Large intestine (tissue), 3 donors: Measurements from ENCODE around the gene ADAMTS15. TPM values are rescaled to one million over a fixed set of nuclear protein-coding genes. Genes with fewer than 3 reads are reported as not detected.

Experiments used
- DNase-seq, 2 donors: peaks; one replicate each; pipeline versions ENCODE4 v3.0.0 to v3.0.0-alpha.2; 2013
- H3K27ac ChIP-seq: one replicate; pipeline ENCODE4 v1.5.1; 2013; ENCODE audit warnings: low read length
- H3K27me3 ChIP-seq: 2 replicates; pipeline ENCODE4 v1.6.1; 2013; ENCODE audit warnings: low read length; ENCODE audit not compliant: control insufficient read depth, insufficient read depth
- H3K36me3 ChIP-seq: 2 replicates; pipeline ENCODE4 v1.6.1; 2013; ENCODE audit warnings: low read length; ENCODE audit not compliant: control insufficient read depth, insufficient read depth
- H3K4me1 ChIP-seq: one replicate; pipeline ENCODE4 v1.6.1; 2013; ENCODE audit warnings: low read length; ENCODE audit not compliant: control insufficient read depth, insufficient read depth
- H3K4me3 ChIP-seq: one replicate; pipeline ENCODE4 v1.5.1; 2013; ENCODE audit warnings: low read length
- H3K9me3 ChIP-seq: one replicate; pipeline ENCODE4 v1.6.1; 2013; ENCODE audit warnings: mild to moderate bottlenecking, low read depth, low read length, moderate library complexity; ENCODE audit not compliant: control insufficient read depth
- WGBS: methylation state at CpG from one replicate; pipeline ENCODE4 v1.1.5; 2013; ENCODE audit warnings: low lambda C conversion rate; ENCODE audit not compliant: insufficient coverage; 5-methylcytosine and 5-hydroxymethylcytosine counted together
- polyA plus RNA-seq: library from polyadenylated mRNA; unstranded; fragments of 120-200 nt; gene quantifications from one replicate; pipeline ENCODE4 v1.2.1, GENCODE V29; 2013

Gene ADAMTS15
- polyA plus RNA-seq, 1 donor = 6.3 TPM

DNA sequence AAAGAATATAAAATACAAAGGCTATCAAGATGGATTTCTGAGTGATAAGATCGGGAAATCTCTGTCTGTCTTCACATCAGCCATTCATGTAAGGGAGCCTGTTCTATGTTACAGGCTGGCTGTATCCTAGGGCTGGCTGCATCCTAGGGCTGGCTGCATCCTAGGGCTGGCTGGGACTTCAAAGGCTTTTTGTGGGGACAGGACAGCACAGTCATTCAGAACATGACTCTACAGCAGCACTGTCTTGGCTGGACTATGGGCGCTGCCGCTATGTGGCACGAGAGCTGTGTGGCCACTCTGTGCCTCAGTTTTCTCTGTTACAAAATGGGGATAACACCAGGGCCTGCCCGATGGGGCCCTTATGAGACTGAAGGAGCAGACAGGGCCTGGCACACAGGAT, 30.2 kb upstream of the ADAMTS15 start:
- Histone ChIP-seq H3K9me3 (peaks cover 4% of the 10 kb centered on the region), H3K36me3 (no peaks in the 10 kb centered on the region), H3K27ac (no peak overlapping the region), H3K27me3 (peaks cover 3% of the 10 kb centered on the region), H3K4me3 (no peak overlapping the region), H3K4me1 (no peaks in the 10 kb centered on the region)
- DNase-seq = no peak
- WGBS = no CpG with 5 or more reads among the region's 5 CpGs

- H3K27me3 ChIP-seq = peaks cover 3% of the 10 kb centered on the region
- H3K36me3 ChIP-seq = no peaks in the 10 kb centered on the region
- no peaks in the 10 kb centered on the region for H3K4me1 ChIP-seq
- no peak overlapping the region for H3K4me3 ChIP-seq
- no peak overlapping the region for H3K27ac ChIP-seq
- DNase-seq = no peak
- no CpG with 5 or more reads among the region's 12 CpGs for WGBS
- H3K9me3 ChIP-seq = peaks cover 4% of the 10 kb centered on the region
These were observed 29.7 kb upstream of the ADAMTS15 start for GRCh38 chr11:130418756-130419155.

DNA sequence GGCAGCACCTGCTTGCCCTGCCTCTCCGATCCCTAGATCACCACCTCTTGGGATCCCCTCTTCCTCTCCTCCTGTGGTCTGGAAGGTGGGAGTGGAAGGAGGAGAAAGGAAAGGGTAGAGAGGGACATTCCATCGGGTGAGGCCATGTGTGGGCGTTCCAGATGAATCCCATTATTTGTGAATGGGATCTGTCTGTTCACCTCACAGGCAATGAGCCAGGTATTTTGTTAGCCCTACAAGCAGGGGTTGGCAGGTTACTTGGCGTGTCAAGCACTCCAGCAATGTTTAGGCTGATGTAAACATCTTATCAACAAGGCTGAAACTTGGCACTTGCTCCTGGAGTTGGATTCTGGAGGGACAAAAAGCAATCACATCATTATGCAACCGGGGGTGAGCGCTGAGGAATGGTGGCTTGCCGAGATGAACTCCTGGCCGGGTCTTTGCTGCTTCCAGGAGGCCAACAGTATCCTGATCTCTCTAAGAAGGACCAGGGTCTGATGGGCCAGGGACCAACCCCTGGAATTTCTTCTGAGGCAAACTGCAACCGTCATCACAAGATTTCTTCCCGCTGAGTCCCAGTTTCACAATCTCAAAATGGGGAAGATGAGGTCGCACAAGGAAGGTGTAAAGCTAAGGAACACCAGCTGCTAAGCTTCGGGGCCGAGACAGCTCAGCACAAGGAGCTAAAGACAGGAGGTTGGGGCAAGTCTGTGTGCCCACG, 27.8 kb upstream of the ADAMTS15 start:
- H3K4me3 ChIP-seq = no peak overlapping the region
- WGBS = 100% methylated on average over 1 of the region's 14 CpGs
- H3K4me1 ChIP-seq = no peaks in the 10 kb centered on the region
- no peaks in the 10 kb centered on the region for H3K9me3 ChIP-seq
- H3K27ac ChIP-seq = no peak overlapping the region
- H3K27me3 ChIP-seq = peaks cover 15% of the 10 kb centered on the region
- H3K36me3 ChIP-seq = no peaks in the 10 kb centered on the region
- no peak for DNase-seq

- no peak overlapping the region for H3K27ac ChIP-seq
- H3K4me1 ChIP-seq = no peaks in the 10 kb centered on the region
- no peaks in the 10 kb centered on the region for H3K36me3 ChIP-seq
- WGBS = no CpG with 5 or more reads among the region's 7 CpGs
- H3K27me3 ChIP-seq = peaks cover 20% of the 10 kb centered on the region
- H3K4me3 ChIP-seq = no peak overlapping the region
- H3K9me3 ChIP-seq = no peaks in the 10 kb centered on the region
- no peak for DNase-seq
These were observed 27.3 kb upstream of the ADAMTS15 start for GRCh38 chr11:130421199-130421585.

DNA sequence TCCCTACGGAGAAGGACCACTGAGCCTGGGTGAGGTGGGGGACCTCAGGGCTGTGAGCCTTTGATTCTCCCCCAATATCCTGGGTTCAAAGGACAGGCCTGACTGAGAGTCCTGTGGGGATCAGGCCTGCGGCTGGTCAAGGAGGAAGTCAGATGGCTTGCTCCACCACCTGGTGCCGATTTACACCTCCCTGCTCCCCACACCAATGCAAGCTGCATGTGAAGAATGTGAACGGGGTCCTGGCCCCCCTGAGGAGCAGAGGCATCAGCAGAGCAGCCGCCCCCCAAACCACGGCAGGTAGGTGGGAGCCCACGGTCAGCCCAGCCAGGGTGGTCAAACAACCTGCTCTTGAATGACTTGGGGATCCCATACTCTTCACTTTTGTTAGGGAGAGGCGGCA, 26.7 kb upstream of the ADAMTS15 start:
- no CpG with 5 or more reads among the region's 8 CpGs for WGBS
- Histone ChIP-seq H3K27me3 (peaks cover 25% of the 10 kb centered on the region), H3K27ac (no peak overlapping the region), H3K4me3 (no peak overlapping the region), H3K4me1 (no peaks in the 10 kb centered on the region), H3K36me3 (no peaks in the 10 kb centered on the region), H3K9me3 (no peaks in the 10 kb centered on the region)
- no peak for DNase-seq

GRCh38 chr11:130422251-130422995, 26.0 kb upstream of the ADAMTS15 start:
- no CpG with 5 or more reads among the region's 22 CpGs for WGBS
- Histone ChIP-seq H3K27me3 (peaks cover 32% of the 10 kb centered on the region), H3K4me1 (peaks cover 4% of the 10 kb centered on the region), H3K27ac (no peak overlapping the region), H3K9me3 (no peaks in the 10 kb centered on the region), H3K36me3 (no peaks in the 10 kb centered on the region), H3K4me3 (no peak overlapping the region)
- no peak for DNase-seq

DNA sequence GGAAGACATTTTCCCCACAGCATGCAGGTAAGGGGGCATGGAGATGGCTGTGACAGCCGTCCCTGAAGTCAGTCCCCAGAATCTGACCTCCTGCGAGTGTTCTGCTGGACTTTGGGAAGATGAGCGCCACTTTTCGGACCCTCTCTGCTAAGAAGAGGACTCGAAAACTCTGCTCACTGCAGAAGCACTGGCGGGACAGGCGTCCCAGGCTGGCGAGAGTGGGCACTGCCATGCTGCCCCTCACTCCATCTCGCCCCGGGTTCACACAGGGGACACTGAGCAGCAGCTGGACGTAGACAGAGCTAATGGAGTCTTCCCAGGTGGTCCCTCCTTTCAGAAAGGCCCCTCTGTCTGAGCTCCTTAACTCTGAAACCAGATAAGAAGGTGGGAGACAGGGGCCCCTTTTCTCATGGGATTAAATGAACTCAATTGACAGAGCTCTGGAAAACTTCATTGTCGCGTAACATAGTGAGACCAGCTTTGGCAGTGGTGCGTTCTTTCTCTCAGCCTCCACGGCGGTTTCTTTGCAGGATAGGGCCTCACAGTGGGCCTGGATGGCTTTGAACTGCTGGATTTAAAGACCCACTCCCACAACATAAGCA, 24.8 kb upstream of the ADAMTS15 start:
- WGBS = 80% methylated on average over 2 of the region's 16 CpGs
- Histone ChIP-seq H3K4me1 (peaks cover 4% of the 10 kb centered on the region), H3K4me3 (no peak overlapping the region), H3K27ac (no peak overlapping the region), H3K36me3 (no peaks in the 10 kb centered on the region), H3K9me3 (no peaks in the 10 kb centered on the region), H3K27me3 (peaks cover 39% of the 10 kb centered on the region)
- DNase-seq = no peak

DNA sequence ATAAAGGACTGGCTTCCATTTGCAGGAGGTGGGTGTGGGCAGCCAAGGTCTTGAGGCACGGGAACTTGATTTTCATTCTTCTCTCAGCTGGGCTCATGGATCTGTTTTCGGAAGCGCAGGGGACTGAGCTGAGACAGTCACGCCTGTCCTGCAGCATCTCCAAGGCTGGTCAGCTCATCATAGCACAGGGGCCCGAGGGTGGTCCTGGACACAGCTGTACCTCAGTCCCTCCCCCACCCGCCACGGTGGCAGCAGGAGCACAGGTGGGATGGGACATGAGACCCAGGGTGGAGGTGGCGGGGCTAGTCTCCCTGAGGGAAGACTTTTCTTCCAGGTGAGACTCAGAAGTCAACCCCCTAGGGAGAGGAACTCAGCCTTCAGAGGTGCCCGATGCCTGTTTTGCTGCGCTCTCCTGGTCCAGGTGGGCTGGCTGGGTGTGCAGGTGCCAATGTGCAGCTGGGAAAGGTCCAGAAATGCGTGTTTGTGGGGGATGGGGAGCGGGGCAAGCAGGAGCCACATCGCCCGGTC, 23.8 kb upstream of the ADAMTS15 start:
- H3K4me1 ChIP-seq = peaks cover 4% of the 10 kb centered on the region
- no CpG with 5 or more reads among the region's 14 CpGs for WGBS
- H3K9me3 ChIP-seq = no peaks in the 10 kb centered on the region
- no peak for DNase-seq
- no peaks in the 10 kb centered on the region for H3K36me3 ChIP-seq
- H3K4me3 ChIP-seq = no peak overlapping the region
- peaks cover 50% of the 10 kb centered on the region for H3K27me3 ChIP-seq
- no peak overlapping the region for H3K27ac ChIP-seq

- DNase-seq = no peak
- Histone ChIP-seq H3K4me3 (no peak overlapping the region), H3K27ac (no peak overlapping the region), H3K4me1 (peaks cover 4% of the 10 kb centered on the region), H3K27me3 (peaks cover 54% of the 10 kb centered on the region), H3K36me3 (no peaks in the 10 kb centered on the region), H3K9me3 (no peaks in the 10 kb centered on the region)
- WGBS = no CpG with 5 or more reads among the region's 8 CpGs
These were observed 23.3 kb upstream of the ADAMTS15 start for GRCh38 chr11:130425156-130425555.

DNA sequence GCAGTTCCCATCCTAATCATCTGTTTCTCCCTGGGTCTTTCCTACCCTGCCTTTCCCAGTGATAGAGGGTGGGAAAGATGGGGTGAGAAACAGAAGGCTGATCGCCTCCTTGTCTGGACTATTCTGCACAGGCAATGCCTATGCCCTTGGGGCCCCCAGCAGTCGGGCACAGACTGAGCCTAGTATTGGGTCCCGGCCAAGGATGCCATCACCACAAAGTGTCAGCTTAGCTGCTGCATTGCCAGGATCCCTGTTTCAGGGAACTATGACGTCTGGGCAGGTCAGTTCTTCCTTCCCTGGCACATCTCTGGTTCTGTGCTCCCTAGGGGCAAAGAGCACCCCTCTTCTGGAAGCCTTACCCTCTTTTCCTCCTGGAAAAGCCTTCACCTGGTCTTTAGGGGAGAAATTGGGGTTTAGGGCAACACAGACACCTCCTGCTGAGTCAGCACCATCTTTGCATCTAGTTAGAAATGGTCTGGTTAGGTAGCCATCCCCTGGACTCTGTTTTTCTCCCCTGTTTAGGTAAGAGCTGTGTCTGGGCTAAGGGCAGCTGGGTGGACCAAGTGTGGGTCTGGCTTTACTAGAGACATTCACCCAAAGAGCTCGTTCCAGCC, 22.1 kb upstream of the ADAMTS15 start:
- Histone ChIP-seq H3K4me3 (no peak overlapping the region), H3K27me3 (peaks cover 61% of the 10 kb centered on the region), H3K9me3 (no peaks in the 10 kb centered on the region), H3K36me3 (no peaks in the 10 kb centered on the region), H3K4me1 (peaks cover 4% of the 10 kb centered on the region), H3K27ac (no peak overlapping the region)
- WGBS = no CpG with 5 or more reads among the region's 5 CpGs
- DNase-seq = no peak
